GM19351 (cell line): ENCODE measurements around the gene SSBP4.
"Not testable (repeated sequence)": the region's sequence is repeated elsewhere in the genome, so short reads cannot be mapped to it uniquely, and the experiment has no call there.

Experiments
- ATAC-seq: cut with Tn5 transposase; IDR thresholded peaks from one replicate; pipeline ENCODE4 v1.9.1; 2021; ENCODE audit warnings: mild to moderate bottlenecking, moderate library complexity; ENCODE audit not compliant: unreplicated experiment

SSBP4 gene

DNA sequence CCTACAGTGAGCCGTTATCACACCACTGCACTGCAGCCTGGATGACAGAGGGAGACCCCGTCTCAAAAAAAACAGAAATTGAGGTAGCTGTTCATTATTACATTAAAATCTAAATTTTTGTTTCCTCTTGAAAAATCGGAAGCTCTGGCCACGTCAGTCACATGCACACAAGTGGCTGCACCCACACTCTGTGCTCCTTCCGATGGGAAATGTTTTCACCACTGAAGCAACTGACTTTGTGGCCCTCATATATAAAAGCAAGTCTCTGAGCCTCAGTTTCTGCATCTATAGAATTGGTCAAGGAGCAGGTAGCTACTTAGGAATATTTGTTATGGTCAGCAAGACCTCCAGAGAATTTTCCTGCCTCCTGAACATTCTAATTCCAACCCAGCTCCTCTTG, 26.3 kb upstream of the SSBP4 start:
- ATAC-seq: no peak

GRCh38 chr19:18393836-18394235, 25.4 kb upstream of the SSBP4 start:
- no peak for ATAC-seq

DNA sequence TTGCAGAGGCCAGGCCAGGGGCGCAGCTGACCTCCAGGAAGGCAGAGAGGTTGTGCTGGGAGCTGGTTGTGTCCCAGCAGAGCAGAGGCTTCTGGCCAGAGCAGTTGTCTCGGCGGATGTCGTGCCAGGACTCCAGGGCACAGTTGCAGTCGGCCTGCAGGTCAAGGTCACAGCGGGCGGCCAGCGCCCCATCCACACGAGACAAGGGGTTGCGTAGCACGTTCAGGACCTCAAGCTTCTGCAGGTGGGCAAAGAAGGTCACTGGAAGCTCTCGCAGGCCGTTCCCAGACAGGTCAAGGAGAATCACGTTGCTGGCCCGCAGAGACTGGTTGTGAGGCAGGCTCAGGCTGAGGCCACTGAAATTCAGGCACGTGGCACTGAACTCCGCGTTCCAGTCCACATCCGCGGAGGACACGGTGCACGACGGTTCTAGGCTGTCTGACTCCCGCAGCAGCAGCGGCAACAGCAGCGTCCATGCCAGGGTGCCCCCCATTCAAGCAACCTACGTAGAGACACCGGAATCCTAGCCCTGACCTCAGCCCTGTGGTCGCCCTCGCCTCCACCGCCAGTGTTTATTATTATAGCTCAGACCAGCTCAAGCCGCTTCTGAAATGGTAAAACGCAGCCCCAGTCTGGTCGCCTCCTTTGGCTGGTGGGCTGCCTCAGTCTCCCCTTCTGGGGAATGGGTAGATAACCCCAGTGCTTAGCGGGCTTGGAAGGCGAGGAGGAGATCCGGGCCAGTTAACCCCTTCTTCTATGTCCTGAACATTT, 22.5 kb upstream of the SSBP4 start:
- ATAC-seq: no peak

DNA sequence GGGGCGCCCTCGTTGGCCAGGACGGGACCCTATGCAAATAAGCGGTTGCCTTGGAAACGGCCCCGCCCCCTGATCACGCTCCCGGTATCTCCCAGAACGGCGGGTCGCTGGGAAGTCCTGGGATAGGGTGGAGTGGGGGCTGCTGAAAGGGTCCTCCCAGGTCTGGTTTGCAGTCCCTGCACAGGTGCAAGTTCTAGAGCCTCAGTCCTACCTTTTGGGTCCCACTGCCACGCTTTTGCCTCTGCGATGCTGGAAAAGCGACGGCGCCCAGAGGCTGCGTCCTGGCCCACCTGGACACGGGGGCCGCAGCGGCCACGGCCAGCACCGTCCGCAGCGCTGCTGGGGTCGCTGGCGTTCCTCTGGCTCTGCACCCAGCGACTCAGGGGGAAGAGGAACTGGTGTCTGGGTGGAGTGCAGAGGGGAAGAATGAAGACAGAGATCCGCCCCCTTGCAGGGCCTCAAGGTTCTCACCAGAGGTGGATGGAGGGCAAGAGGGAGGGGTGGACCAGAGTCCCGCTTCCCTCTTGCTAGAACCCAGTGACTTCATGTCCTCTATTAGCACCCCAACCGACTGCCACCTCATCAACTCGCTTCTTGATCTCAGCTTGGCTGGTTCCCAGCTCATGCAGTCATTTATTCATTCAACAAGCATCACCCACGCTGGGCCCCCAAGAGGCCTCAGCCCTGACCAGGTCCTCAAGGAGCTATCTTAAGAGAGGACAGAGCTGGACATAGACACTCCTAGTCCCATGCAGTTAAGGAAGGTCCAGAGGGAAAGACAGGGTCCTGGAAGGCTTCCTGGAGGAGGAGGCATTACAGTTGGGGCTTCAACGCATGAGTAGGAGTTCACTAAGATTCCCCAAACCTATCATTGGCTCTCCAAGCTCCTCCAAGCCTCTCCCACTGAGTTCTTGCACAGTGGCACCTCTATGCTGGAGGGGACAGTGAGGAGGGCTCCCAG, 21.7 kb upstream of the SSBP4 start, which contains the start of gene LRRC25:
TSS of gene LRRC25 (minus strand) at position 381 of the 961 bp plus-strand sequence. CDS start 659 bp downstream, outside the sequence.
- no peak for ATAC-seq

DNA sequence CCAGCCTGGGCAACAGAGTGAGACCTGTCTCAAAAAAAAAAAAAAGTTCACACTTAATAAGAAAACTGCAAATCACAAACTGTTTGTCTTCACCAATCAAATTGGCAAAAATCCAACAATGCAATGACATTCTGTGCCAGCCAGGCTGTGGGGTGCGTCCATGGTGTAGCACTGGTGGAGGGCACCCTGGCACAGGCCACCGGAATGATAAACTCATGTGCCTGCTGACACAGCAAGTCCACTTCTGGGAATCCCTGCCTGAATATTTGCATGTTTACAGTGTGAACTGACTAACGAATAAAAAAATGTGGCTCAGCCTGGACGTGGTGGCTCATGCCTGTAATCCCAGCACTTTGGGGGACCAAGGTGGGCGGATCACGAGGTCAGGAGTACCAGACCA, 20.2 kb upstream of the SSBP4 start:
- ATAC-seq: no peak

DNA sequence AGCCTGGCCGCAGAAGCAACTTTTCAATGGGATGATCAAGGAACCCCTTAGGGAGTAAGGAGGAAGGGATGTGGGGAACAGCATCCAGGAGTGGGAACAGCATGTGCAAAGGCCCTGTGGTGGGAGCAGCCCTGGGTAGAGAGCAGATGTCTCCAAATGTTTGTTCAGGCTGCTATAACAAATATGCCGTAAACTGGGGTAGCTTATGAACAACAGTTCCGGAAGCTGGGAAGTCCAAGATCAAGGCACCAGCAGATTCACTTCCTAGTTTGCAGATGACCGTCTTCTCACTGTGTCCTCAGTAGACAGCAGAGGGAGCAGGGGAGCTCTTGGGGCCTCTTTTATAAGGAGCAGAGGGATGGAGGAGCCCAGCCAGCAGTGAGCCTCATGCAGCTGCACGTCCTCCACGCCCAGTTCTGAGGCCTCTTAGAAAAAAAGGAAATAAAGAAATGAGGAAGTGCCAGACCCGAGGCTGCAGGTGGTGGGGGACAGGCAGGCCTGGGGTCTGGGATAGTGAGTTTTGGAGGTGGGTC, 17.6 kb upstream of the SSBP4 start:
- no peak for ATAC-seq

GRCh38 chr19:18402455-18403248, 16.5 kb upstream of the SSBP4 start:
- not testable (repeated sequence) for ATAC-seq

DNA sequence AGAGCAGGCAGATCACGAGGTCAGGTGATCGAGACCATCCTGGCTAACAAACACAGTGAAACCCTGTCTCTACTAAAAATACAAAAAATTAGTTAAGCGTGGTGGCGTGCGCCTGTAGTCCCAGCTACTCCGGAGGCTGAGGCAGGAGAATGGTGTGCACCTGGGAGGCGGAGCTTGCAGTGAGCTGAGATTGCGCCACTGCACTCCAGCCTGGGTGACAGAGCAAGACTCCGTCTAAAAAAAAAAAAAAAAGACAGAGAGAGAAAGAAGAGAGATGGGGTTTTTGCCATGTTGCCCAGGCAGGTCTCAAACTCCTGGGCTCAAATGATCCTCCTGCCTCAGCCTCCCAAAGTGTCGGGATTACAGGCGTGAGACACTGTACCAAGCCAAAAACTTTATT, 13.4 kb upstream of the SSBP4 start:
- ATAC-seq: not testable (repeated sequence)

GRCh38 chr19:18406749-18407148, 12.4 kb upstream of the SSBP4 start:
- no peak for ATAC-seq

GRCh38 chr19:18408053-18408476, 11.1 kb upstream of the SSBP4 start:
- ATAC-seq: no peak

DNA sequence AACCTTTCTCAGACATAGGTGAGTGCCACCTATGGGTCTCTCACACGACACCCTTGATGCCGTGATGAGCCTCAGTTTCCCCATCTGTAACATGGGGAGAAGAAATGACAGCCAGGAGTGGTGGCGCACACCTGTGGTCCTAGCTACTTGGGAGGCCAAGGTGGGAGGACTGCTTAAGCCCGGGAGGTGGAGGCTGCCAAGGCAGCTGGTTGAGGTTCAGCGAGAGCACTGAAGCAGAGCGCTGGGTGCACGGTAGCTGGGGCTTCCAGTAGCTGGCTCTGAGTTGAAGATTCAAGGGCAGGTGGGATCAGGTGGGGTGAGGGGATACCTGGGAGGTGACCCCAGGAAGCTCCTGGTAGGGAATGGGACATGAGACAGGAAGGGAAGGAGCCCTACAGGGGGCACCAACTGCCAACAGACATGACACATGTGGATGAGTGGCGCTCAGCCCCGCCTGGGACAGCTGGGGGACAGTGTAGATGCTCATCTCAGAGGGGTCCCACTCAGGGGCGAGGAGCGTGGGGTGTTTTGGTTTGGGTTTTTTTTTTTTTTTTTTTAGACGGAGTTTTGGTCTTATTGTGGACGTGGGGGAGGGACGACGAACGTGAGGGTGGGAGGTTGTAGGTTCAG, 6.5 kb upstream of the SSBP4 start:
- ATAC-seq: no peak

- no peak for ATAC-seq
Observed at GRCh38 chr19:18414504-18415177, 4.6 kb upstream of the SSBP4 start.

- ATAC-seq: no peak
Observed at GRCh38 chr19:18415178-18415867, 3.9 kb upstream of the SSBP4 start.

- no peak for ATAC-seq
Observed at GRCh38 chr19:18416778-18417249, 2.4 kb upstream of the SSBP4 start.

DNA sequence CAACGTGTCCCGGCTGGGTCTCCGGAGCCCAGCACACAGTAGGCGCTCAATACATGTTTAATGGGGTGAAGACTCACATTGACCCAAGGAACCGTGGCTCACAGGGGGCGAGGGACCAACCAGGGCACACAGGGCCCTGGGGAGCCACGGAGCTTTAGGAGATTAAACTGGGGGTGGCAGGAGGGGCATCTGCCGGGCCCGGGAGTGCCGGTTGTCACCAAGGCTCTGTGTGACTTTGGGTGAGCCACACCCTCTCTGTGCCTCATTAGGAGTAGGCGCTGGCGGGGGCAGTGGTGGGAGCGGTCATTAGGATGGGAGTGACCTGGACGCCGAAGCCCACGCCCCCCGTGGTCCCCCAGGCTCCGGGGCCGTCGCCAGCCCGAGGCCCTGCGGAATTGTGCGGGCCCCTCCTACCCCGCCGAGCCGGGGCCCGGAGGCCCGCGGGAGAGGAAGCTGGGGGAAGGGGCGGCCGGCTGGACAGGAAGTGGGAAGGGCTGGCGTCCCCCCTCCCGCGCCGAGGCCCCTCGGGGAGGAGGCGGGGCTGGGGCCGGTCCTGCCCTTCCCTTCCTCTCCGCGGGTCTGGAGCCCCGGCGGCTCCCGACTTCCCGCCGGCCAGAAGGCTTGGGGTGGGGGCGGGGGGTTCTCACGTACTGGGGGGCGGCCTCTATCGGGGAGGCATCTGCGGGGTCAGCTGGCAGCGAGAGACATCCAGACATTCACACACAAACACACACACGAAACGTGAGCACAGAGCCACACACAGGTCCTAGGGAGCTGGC, 1.8 kb upstream of the SSBP4 start:
- ATAC-seq: no peak

GRCh38 chr19:18418029-18418482, 1.1 kb upstream of the SSBP4 start:
- ATAC-seq: no peak

GRCh38 chr19:18418483-18419194, 559 bp upstream of the SSBP4 start:
- no peak for ATAC-seq
